K562 (cell line): ENCODE results near the gene LYST. TPM values are rescaled to one million over a fixed set of nuclear protein-coding genes. Genes with fewer than 3 reads are reported as not detected.

Experiments used
- ATAC-seq: fragments of 200-7000 bp; cut with Tn5 transposase; 3 replicates; pipeline ENCODE4 v1.9.1; 2020; ENCODE audit warnings: moderate library complexity
- BruUV-seq: library from RNA; stranded (reverse); fragments of 400-500 nt; replicated peaks from 2 replicates; lab custom pipeline; 2021; lab: Mats Ljungman, UMichigan
- CTCF ChIA-PET: fragments of 300-600 bp; formaldehyde crosslinking; extraction: SDS; loops from one replicate; lab custom pipeline; 2021; ENCODE audit warnings: low intra/inter-chr PET ratio; lab: Yijun Ruan, JAX
- POLR2A ChIA-PET: fragments of 300-600, 350-650 bp; sonication (Branson Sonifier 250); formaldehyde crosslinking; extraction: SDS; loops from one replicate; lab custom pipeline; 2021; ENCODE audit warnings: antibody characterized with exemption, inconsistent platforms; lab: Yijun Ruan, JAX
- DNase-seq, 4 experiments: peaks; one replicate each; pipeline versions ENCODE4 v3.0.0 to v3.0.0-alpha.2; 2011 to 2018; ENCODE audit warnings: low spot score in 3 of 4, mixed read lengths in 3 of 4; ENCODE audit errors: extremely low read depth in 1 of 4
- FAIRE-seq: peaks from 2 replicates; lab custom pipeline; 2011; peaks lifted over from hg19 to GRCh38; lab: Jason Lieb, UNC
- H2AFZ ChIP-seq: 2 replicates; pipeline ENCODE4 v1.6.0; 2011; ENCODE audit warnings: low read depth, low read length, control low read depth, inconsistent platforms
- H3K27ac ChIP-seq: fragments of 200-600 bp; 3 replicates; pipeline ENCODE4 v1.8.0; 2011; ENCODE audit warnings: low read depth, mild to moderate bottlenecking, control low read depth, inconsistent platforms, low read length, moderate library complexity, mixed read lengths; ENCODE audit errors: extremely low read depth
- H3K27me3 ChIP-seq, 2 experiments: fragments of 300-600 bp in 1 of 2; 2 replicates in 1 of 2; 3 replicates in 1 of 2; pipeline versions ENCODE4 v1.6.0 to v1.8.0; 2011; ENCODE audit warnings: inconsistent platforms in 2 of 2, low read length in 2 of 2, mild to moderate bottlenecking in 1 of 2, mixed read lengths in 1 of 2, moderate library complexity in 1 of 2; ENCODE audit not compliant: control insufficient read depth in 2 of 2, insufficient read depth in 2 of 2
- H3K36me3 ChIP-seq: fragments of 300-600 bp; 3 replicates; pipeline ENCODE4 v1.8.0; 2011; ENCODE audit warnings: mild to moderate bottlenecking, low read length, inconsistent platforms; ENCODE audit not compliant: control insufficient read depth, insufficient read depth
- H3K4me1 ChIP-seq, 2 experiments: fragments of 200-600 bp in 1 of 2; replicated peaks in 1 of 2; 2 replicates in 1 of 2; 3 replicates in 1 of 2; pipeline versions ENCODE4 v1.5.1 to v1.8.0; 2011; ENCODE audit warnings: inconsistent platforms in 2 of 2, low read length in 2 of 2, mild to moderate bottlenecking in 1 of 2, mixed read lengths in 1 of 2, moderate library complexity in 1 of 2; ENCODE audit not compliant: control insufficient read depth in 2 of 2, insufficient read depth in 2 of 2
- H3K4me2 ChIP-seq: 2 replicates; pipeline ENCODE4 v1.6.1; 2011; ENCODE audit warnings: low read length, control low read depth, inconsistent platforms, mixed read lengths; ENCODE audit not compliant: insufficient read depth
- H3K4me3 ChIP-seq: fragments of 200-600 bp; sonication (generic), shearing (Covaris generic); 2 replicates; pipeline ENCODE4 v1.5.1; 2016; ENCODE audit warnings: control low read depth, inconsistent platforms
- H3K79me2 ChIP-seq: fragments of 200-600 bp; 3 replicates; pipeline ENCODE4 v1.8.0; 2011; ENCODE audit warnings: low read length, inconsistent platforms; ENCODE audit not compliant: control insufficient read depth, insufficient read depth
- H3K9ac ChIP-seq, 2 experiments: 2 replicates each; pipeline versions ENCODE4 v1.6.0 to v1.6.1; 2011; ENCODE audit warnings: low read depth in 2 of 2, low read length in 2 of 2, control low read depth in 1 of 2, inconsistent platforms in 1 of 2, mild to moderate bottlenecking in 1 of 2, mixed read lengths in 1 of 2; ENCODE audit not compliant: insufficient read depth in 1 of 2
- H3K9me1 ChIP-seq: one replicate; pipeline ENCODE4 v1.6.0; 2011; ENCODE audit warnings: inconsistent platforms, mild to moderate bottlenecking, low read length, moderate library complexity; ENCODE audit not compliant: control insufficient read depth, insufficient read depth
- H3K9me3 ChIP-seq: replicated peaks from 2 replicates; pipeline ENCODE4 v1.5.1; 2011; ENCODE audit warnings: low read depth, low read length, inconsistent platforms; ENCODE audit not compliant: control insufficient read depth, insufficient read depth
- H4K20me1 ChIP-seq: replicated peaks from 2 replicates; pipeline ENCODE4 v1.6.1; 2011; ENCODE audit warnings: low read length, inconsistent platforms, mixed read lengths; ENCODE audit not compliant: control insufficient read depth, insufficient read depth
- ARID3A ChIP-seq: IDR thresholded peaks from 2 replicates; pipeline ENCODE4 v1.6.1; 2012; ENCODE audit warnings: low read depth, low read length, improper control_type of control experiment, borderline replicate concordance
- CTCF ChIP-seq, 3 experiments: IDR thresholded peaks in 2 of 3; conservative IDR thresholded peaks in 1 of 3; 2 replicates each; pipeline ENCODE4 v1.5.1; 2011 to 2012; ENCODE audit warnings: low read length in 3 of 3, mild to moderate bottlenecking in 3 of 3, control low read depth in 2 of 3, improper control_type of control experiment in 1 of 3, inconsistent platforms in 1 of 3, low read depth in 1 of 3, mixed read lengths in 1 of 3, moderate library complexity in 1 of 3; ENCODE audit not compliant: insufficient read depth in 2 of 3
- DEAF1 ChIP-seq: fragments of 450-650 bp; formaldehyde crosslinking; IDR thresholded peaks from 2 replicates; pipeline ENCODE4 v1.4.0; 2020; ENCODE audit warnings: mild to moderate bottlenecking, moderate library complexity
- HMBOX1 ChIP-seq: sonication (generic); IDR thresholded peaks from 2 replicates; pipeline ENCODE4 v1.6.1; 2016
- RAD21 ChIP-seq, 2 experiments: fragments of 250-450 bp in 1 of 2; fragments of 450-650 bp in 1 of 2; sonication (Bioruptor Pico) in 1 of 2; formaldehyde crosslinking in 1 of 2; IDR thresholded peaks in 1 of 2; conservative IDR thresholded peaks in 1 of 2; 2 replicates each; pipeline versions ENCODE4 v1.4.0 to v1.8.0; 2020 to 2022; ENCODE audit warnings: mild to moderate bottlenecking in 2 of 2, moderate library complexity in 1 of 2
- TCF3 ChIP-seq: sonication (generic); formaldehyde crosslinking; IDR thresholded peaks from 2 replicates; pipeline ENCODE4 v1.4.0; 2020; ENCODE audit warnings: mild to moderate bottlenecking, missing genetic modification reagents
- WGBS: fragments of 100-300 bp; shearing (Covaris generic); methylation state at CpG from one replicate; pipeline ENCODE4 v1.1.6; 2016; ENCODE audit warnings: low coverage, mixed read lengths; ENCODE audit not compliant: insufficient coverage; ENCODE audit errors: missing lambda C conversion rate; 5-methylcytosine and 5-hydroxymethylcytosine counted together
- in situ Hi-C: fragments of 300-500 bp; cut with MboI; formaldehyde crosslinking; loops from 4 replicates; pipeline ENCODE4 v1.15.0; 2018; ENCODE audit warnings: inconsistent platforms, mixed read lengths
- intact Hi-C: fragments of 100-400 bp; cut with micrococcal nuclease; formaldehyde crosslinking; loops from 2 replicates; pipeline ENCODE4 v1.14.2; 2022
- polyA plus RNA-seq, 8 experiments: library from polyadenylated mRNA; depleted of rRNA in 4 of 8; stranded (reverse) in 5 of 8; unstranded in 3 of 8; fragments of >200 nt; fragmentation: Nextera tagmentation in 2 of 8; fragmentation: Illumina TruSeq in 1 of 8; extraction: Ambion mirVana in 2 of 8; extraction: Trizol in 1 of 8; gene quantifications; 2 replicates each; pipeline versions ENCODE4 v1.2.1 to v1.2.3, GENCODE V29; 2011 to 2014; ENCODE audit warnings: inconsistent platforms in 1 of 8, missing spikeins in 1 of 8
- total RNA-seq, 7 experiments: library from RNA; depleted of rRNA in 6 of 7; stranded (reverse); fragments of >200 nt in 6 of 7; fragmentation: Illumina TruSeq in 2 of 7; extraction: Trizol in 2 of 7; gene quantifications; 2 replicates each; pipeline versions ENCODE4 v1.2.1 to v1.2.3, GENCODE V29; 2011 to 2021; ENCODE audit warnings: low replicate concordance in 1 of 7

Gene LYST
- total and polyA plus RNA-seq, 9 of the 15 experiments (the other 6 are each of a cell fraction or from before 2014, with no cell fraction given): 0.73 to 2.4 (median 1.4) TPM

- no peaks in the 10 kb centered on the region for H3K4me1 ChIP-seq
- in situ Hi-C loops (no loop called here), intact Hi-C loops (loop anchor here (1.0 to 5.0 kb wide), 3 partner anchors 189 to 690 kb away; no protein-coding TSS in a partner anchor)
- no peaks in the 10 kb centered on the region for H3K79me2 ChIP-seq
- ChIA-PET POLR2A (no interaction called here), CTCF (interaction anchor here (1.1 to 2.3 kb wide), 4 partner anchors 270 to 690 kb away, joined by 3 to 15 read pairs (median 8); no protein-coding TSS in a partner anchor)
- ATAC-seq: peak; percentile 45; the same call in 1 of the 3 replicates
- H4K20me1 ChIP-seq: no peaks in the 10 kb centered on the region
- H3K4me2 ChIP-seq: no peak overlapping the region
- no peak overlapping the region for H3K4me3 ChIP-seq
- under 1% methylated on average over 8 of the region's 8 CpGs for WGBS
- no TSS peak for BruUV-seq
- H3K36me3 ChIP-seq: no peaks in the 10 kb centered on the region
- no peak for FAIRE-seq
- no peak overlapping the region for H2AFZ ChIP-seq
- no peaks in the 10 kb centered on the region for H3K9me1 ChIP-seq
- H3K9me3 ChIP-seq: no peaks in the 10 kb centered on the region
- no peak overlapping the region for H3K9ac ChIP-seq
- TF ChIP-seq CTCF (IDR thresholded peaks at IDR 0.05 in 2 of 3, conservative IDR thresholded peaks at IDR 0.05 in 1 of 3; ENCODE audit: insufficient read depth in 2 of 3, low read depth in 1 of 3, low read length in 3 of 3) (peak in 2 of 3 experiments; percentile 34 to 73; a peak in 3 of 6 replicates), HMBOX1 (no peak), ARID3A (0 out of 2 replicates have a peak, but pooled peaks have one; percentile 37), RAD21 (CRISPR knock-in tag; conservative IDR thresholded peaks at IDR 0.05 in 1 of 2, IDR thresholded peaks at IDR 0.05 in 1 of 2) (peak; percentile 63 to 70), DEAF1 (peak; percentile 43; the same call in 1 of the 2 replicates), TCF3 (no peak)
- peaks cover 0 to 4% of the 10 kb centered on the region in 2 experiments; a peak in 1 of 5 replicates for H3K27me3 ChIP-seq
- DNase-seq: peak in 1 of 4 experiments; percentile 34
- no peak overlapping the region for H3K27ac ChIP-seq
These were observed 83.4 kb downstream of the LYST start for GRCh38 chr1:235783148-235783776.
